Parietal lobe (tissue), 1 donor: ENCODE results near the gene SLC10A2. TPM values are rescaled to one million over a fixed set of nuclear protein-coding genes. Genes with fewer than 3 reads are reported as not detected.

ENCODE experiments used
- total RNA-seq: library from RNA; depleted of rRNA; stranded (reverse); fragments of >200 nt; gene quantifications from one replicate; pipeline ENCODE4 v1.2.3, GENCODE V29; 2014

SLC10A2 gene, protein sequence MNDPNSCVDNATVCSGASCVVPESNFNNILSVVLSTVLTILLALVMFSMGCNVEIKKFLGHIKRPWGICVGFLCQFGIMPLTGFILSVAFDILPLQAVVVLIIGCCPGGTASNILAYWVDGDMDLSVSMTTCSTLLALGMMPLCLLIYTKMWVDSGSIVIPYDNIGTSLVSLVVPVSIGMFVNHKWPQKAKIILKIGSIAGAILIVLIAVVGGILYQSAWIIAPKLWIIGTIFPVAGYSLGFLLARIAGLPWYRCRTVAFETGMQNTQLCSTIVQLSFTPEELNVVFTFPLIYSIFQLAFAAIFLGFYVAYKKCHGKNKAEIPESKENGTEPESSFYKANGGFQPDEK
- total RNA-seq, result not detected

DNA sequence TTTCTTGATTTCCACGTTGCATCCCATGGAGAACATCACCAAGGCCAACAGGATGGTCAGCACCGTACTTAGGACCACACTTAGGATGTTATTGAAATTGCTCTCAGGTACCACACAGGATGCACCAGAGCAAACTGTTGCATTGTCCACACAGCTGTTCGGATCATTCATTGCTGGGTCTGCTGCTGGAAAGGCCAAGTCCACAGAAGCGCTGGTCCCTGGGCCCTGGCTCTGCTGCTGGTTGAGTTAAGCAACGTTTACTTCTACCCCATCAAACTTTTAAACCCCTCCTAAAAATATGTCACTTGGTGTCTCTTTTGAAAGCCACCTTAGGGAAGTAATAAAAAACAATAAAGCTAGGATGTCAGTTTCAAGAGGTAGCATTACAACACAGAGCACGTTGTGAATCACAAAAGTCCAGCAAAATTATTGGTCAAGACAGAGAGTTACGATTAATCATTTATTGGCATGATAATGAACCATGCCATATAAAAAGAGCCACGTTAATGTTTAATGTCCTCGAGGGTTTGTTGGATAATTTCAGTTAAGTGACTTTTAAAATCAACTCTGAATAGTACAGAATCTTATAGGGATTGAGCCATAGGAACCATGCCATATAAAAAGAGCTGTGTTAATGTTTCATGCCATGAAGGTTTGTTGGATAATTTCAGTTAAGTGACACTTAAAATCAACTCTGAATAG, at the start of gene SLC10A2:
TSS of gene SLC10A2 (minus strand) at position 339 of the 702 bp plus-strand sequence. CDS start at position 171, 168 bp downstream.

Other genes starting within 250 kb of the SLC10A2 start
- 70.1 TPM for gene ERCC5, start 220.4 kb downstream of the SLC10A2 start, total RNA-seq